MCF 10A (cell line): ENCODE results near the gene VRK3. TPM values are rescaled to one million over a fixed set of nuclear protein-coding genes. Genes with fewer than 3 reads are reported as not detected.

Experiments
- BruUV-seq: library from RNA; stranded (reverse); fragments of 400-500 nt; replicated peaks from 2 replicates; lab custom pipeline; 2021; lab: Mats Ljungman, UMichigan
- CTCF ChIA-PET: fragments of 300-600 bp; sonication (Branson Sonifier 250); formaldehyde crosslinking; extraction: SDS; loops from one replicate; lab custom pipeline; 2021; ENCODE audit warnings: antibody characterized with exemption, inconsistent platforms; lab: Yijun Ruan, JAX
- POLR2A ChIA-PET: fragments of 300-600, 350-650 bp; sonication (Branson Sonifier 250); formaldehyde crosslinking; extraction: SDS; loops from one replicate; lab custom pipeline; 2020; ENCODE audit warnings: antibody characterized with exemption, inconsistent platforms; lab: Yijun Ruan, JAX
- DNase-seq: peaks from one replicate; pipeline ENCODE4 v3.0.0-alpha.2; 2018; ENCODE audit not compliant: unreplicated experiment
- H3K27ac Mint-ChIP-seq: one replicate; pipeline ENCODE4 v1.8.0; 2022; ENCODE audit warnings: mild to moderate bottlenecking, low read depth, mixed read lengths; ENCODE audit not compliant: unreplicated experiment
- H3K27me3 Mint-ChIP-seq: one replicate; pipeline ENCODE4 v1.8.0; 2022; ENCODE audit warnings: mixed read lengths; ENCODE audit not compliant: insufficient read depth, unreplicated experiment
- H3K36me3 Mint-ChIP-seq: one replicate; pipeline ENCODE4 v1.8.0; 2022; ENCODE audit warnings: mild to moderate bottlenecking, moderate library complexity, mixed read lengths; ENCODE audit not compliant: insufficient read depth, unreplicated experiment
- H3K4me1 Mint-ChIP-seq: one replicate; pipeline ENCODE4 v1.8.0; 2022; ENCODE audit warnings: mixed read lengths; ENCODE audit not compliant: insufficient read depth, unreplicated experiment
- H3K4me3 Mint-ChIP-seq: one replicate; pipeline ENCODE4 v1.8.0; 2022; ENCODE audit warnings: mild to moderate bottlenecking, moderate library complexity, mixed read lengths; ENCODE audit not compliant: unreplicated experiment
- H3K9me3 Mint-ChIP-seq: one replicate; pipeline ENCODE4 v1.8.0; 2022; ENCODE audit warnings: mixed read lengths; ENCODE audit not compliant: unreplicated experiment
- intact Hi-C: fragments of 100-400 bp; cut with micrococcal nuclease; formaldehyde crosslinking; loops from 2 replicates; pipeline ENCODE4 v1.14.1; 2022
- total RNA-seq: library from RNA; stranded (reverse); gene quantifications from 2 replicates; pipeline ENCODE4 v1.2.3, GENCODE V29; 2022
- TF ChIP-seq, protein P1 (sequence below): fragments of 200-600 bp; IDR thresholded peaks from one replicate; pipeline ENCODE4 v1.8.0; 2022; ENCODE audit warnings: antibody characterized with exemption, mild to moderate bottlenecking; ENCODE audit not compliant: unreplicated experiment

Gene VRK3
- total RNA-seq, 1 experiment from 2014 or later, result 24.7 TPM

GRCh38 chr19:50024719-50025021, 502 bp downstream of the VRK3 start:
- Mint-ChIP-seq H3K4me1 (peaks cover 11% of the 10 kb centered on the region), H3K9me3 (no peaks in the 10 kb centered on the region), H3K4me3 (peak overlapping the region; percentile 94), H3K27ac (peak overlapping the region; percentile 100), H3K27me3 (no peaks in the 10 kb centered on the region), H3K36me3 (peaks cover 18% of the 10 kb centered on the region)
- no peak for DNase-seq
- BruUV-seq, result no TSS peak
- POLR2A ChIA-PET, result interaction anchor here (0.8 to 3.4 kb wide), 7 partner anchors 11 to 148 kb away, joined by 3 to 19 read pairs (median 7); partner anchors contain the start of genes AKT1S1, ATF5, NUP62 and TBC1D17
- intact Hi-C loops, result loop anchor here (1.0 to 2.0 kb wide), 2 partner anchors 40 to 88 kb away; no protein-coding TSS in a partner anchor
- TF ChIP-seq, protein P1, sequence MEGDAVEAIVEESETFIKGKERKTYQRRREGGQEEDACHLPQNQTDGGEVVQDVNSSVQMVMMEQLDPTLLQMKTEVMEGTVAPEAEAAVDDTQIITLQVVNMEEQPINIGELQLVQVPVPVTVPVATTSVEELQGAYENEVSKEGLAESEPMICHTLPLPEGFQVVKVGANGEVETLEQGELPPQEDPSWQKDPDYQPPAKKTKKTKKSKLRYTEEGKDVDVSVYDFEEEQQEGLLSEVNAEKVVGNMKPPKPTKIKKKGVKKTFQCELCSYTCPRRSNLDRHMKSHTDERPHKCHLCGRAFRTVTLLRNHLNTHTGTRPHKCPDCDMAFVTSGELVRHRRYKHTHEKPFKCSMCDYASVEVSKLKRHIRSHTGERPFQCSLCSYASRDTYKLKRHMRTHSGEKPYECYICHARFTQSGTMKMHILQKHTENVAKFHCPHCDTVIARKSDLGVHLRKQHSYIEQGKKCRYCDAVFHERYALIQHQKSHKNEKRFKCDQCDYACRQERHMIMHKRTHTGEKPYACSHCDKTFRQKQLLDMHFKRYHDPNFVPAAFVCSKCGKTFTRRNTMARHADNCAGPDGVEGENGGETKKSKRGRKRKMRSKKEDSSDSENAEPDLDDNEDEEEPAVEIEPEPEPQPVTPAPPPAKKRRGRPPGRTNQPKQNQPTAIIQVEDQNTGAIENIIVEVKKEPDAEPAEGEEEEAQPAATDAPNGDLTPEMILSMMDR, result no peak
- CTCF ChIA-PET, result interaction anchor here (1.0 to 1.4 kb wide), 2 partner anchors 87 to 111 kb away, joined by 3 to 4 read pairs; no protein-coding TSS in a partner anchor

- peaks cover 11% of the 10 kb centered on the region for H3K4me1 Mint-ChIP-seq
- H3K4me3 Mint-ChIP-seq, result no peak overlapping the region
- ChIA-PET CTCF (interaction anchor here (0.8 kb wide), 1 partner anchor 11 kb away, joined by 3 read pairs; no protein-coding TSS in a partner anchor), POLR2A (interaction anchor here (0.6 to 0.7 kb wide), 2 partner anchors 23 to 1205 kb away, joined by 3 read pairs; no protein-coding TSS in a partner anchor)
- intact Hi-C loops, result no loop called here
- no peak overlapping the region for H3K27ac Mint-ChIP-seq
- H3K9me3 Mint-ChIP-seq, result no peaks in the 10 kb centered on the region
- TF ChIP-seq, protein P1, result no peak
- DNase-seq, result no peak
- no peaks in the 10 kb centered on the region for H3K27me3 Mint-ChIP-seq
- peaks cover 29% of the 10 kb centered on the region for H3K36me3 Mint-ChIP-seq
- no TSS peak for BruUV-seq
These were observed 2.3 kb downstream of the VRK3 start for GRCh38 chr19:50022823-50023222.

DNA sequence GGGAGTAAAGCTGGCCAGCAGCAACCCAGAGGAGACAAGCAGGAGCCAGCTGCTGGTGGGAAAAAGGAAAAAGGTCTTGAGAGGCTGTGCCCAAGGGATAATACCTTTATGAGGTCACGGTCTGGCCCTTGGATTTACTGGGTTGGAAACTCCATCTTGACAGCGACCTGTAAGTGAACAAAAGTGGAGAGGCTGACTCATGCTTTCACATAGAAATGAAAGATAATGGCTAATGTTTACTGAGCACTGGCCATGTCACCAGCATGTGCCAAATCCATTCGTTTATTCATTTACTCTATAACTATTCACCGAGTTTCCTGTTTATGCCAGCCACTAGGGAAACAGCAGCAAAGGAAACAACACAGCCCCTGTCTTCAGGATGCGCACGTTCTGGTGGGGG, 4.7 kb downstream of the VRK3 start:
- no peak for DNase-seq
- H3K9me3 Mint-ChIP-seq, result no peaks in the 10 kb centered on the region
- TF ChIP-seq, protein P1, result no peak
- H3K4me3 Mint-ChIP-seq, result no peak overlapping the region
- H3K36me3 Mint-ChIP-seq, result peaks cover 41% of the 10 kb centered on the region
- no TSS peak for BruUV-seq
- ChIA-PET POLR2A (interaction anchor here (0.9 kb wide), 1 partner anchor 34 kb away, joined by 3 read pairs; no protein-coding TSS in a partner anchor), CTCF (no interaction called here)
- H3K27ac Mint-ChIP-seq, result no peak overlapping the region
- H3K4me1 Mint-ChIP-seq, result peaks cover 6% of the 10 kb centered on the region
- intact Hi-C loops, result no loop called here
- H3K27me3 Mint-ChIP-seq, result no peaks in the 10 kb centered on the region

DNA sequence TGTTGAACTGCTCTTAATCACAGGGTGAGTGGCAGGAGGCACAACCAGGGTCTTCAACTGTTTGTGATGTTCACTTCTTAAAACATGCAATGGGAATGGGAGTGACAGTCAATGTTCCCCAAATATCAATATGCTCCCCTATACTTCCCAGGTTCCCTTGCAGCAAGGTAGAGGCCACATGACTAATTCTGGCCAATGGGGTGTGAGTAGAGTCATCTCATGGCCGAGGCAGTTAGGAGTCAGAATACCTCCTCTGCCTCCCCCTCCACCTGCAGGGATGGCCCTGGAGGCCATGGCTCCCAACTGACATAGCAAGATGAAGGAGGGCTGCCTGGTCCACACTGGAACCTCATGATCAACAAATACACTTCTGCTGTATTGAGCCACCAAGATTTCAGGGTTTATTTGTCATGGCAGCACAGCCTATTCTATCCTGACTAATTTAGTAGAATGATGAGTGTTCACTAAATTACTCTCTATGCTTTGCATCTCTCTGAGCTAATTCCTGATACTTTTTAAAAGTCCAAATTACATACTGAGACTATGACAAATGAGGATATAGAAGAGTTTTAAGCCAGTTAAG, 8.9 kb downstream of the VRK3 start:
- H3K27ac Mint-ChIP-seq, result no peak overlapping the region
- POLR2A ChIA-PET, result no interaction called here
- peaks cover 74% of the 10 kb centered on the region for H3K36me3 Mint-ChIP-seq
- TF ChIP-seq, protein P1, result no peak
- CTCF ChIA-PET, result interaction anchor here (0.7 kb wide), 1 partner anchor 197 kb away, joined by 3 read pairs; no protein-coding TSS in a partner anchor
- BruUV-seq, result no TSS peak
- no peak overlapping the region for H3K4me3 Mint-ChIP-seq
- H3K4me1 Mint-ChIP-seq, result no peaks in the 10 kb centered on the region
- H3K27me3 Mint-ChIP-seq, result no peaks in the 10 kb centered on the region
- intact Hi-C loops, result no loop called here
- H3K9me3 Mint-ChIP-seq, result no peaks in the 10 kb centered on the region
- DNase-seq, result no peak
